LHCN-M2 (cell line): ENCODE data around the gene THBS3. TPM values are rescaled to one million over a fixed set of nuclear protein-coding genes. Genes with fewer than 3 reads are reported as not detected.
"Not testable (repeated sequence)": the region's sequence is repeated elsewhere in the genome, so short reads cannot be mapped to it uniquely, and the experiment has no call there.

Experiments
- DNase-seq: peaks from one replicate; pipeline ENCODE4 v3.0.0-alpha.2; 2012; ENCODE audit warnings: low read depth
- polyA plus RNA-seq: library from polyadenylated mRNA; unstranded; fragments of >200 nt; gene quantifications from one replicate; pipeline ENCODE4 v1.2.1, GENCODE V29; 2012; ENCODE audit warnings: missing spikeins
- total RNA-seq: library from RNA; depleted of rRNA; stranded (reverse); fragments of >200 nt; gene quantifications from 2 replicates; pipeline ENCODE4 v1.2.3, GENCODE V29; 2014; rRNA removed

THBS3 gene
- 17.4 and 26.4 TPM in 2 replicates for total RNA-seq
- polyA plus RNA-seq, result 14.6 TPM

- peak; percentile 28 for DNase-seq
Measured at GRCh38 chr1:155207806-155208540, at the start of gene THBS3. Gene THBS3 (minus strand): TSS chr1:155207897. CDS start chr1:155207876, 21 bp downstream.

DNA sequence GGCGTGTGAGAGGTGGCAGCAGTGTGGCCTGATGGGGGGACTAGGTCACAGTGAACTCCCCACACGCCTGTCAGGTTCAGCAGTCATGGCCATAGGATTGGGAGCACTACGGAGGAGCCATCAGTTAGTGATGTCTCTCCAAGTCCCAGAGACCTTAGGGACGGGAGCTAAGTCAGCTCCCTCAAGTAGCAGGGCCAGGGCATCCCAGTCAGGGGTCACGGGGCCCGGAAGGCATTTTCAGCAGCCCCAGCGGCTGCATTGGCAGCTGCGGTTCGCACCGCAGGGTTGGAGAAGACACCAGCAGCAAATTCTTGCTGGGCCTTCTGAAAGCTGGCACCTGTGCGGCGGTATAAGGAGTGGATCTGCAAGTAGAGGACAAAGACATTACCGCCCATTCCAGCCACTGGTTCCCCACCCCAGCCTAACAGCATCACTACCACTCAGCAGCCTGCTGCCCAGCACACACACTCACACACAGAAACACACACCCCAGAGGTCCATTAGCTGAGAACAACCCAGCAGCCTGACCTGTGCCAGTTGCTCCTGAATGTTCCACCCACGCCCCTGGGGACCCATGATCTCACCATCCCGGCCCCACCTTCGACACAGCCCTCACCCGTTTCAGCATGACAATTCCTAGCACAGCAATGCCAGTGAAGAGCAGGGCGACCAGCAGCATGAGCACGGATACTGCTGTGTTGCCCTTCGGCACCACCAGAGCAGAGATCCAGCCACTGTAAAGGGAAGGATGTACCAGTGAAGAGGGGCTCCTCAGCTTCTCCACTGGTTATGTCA lies 48.6 kb upstream of the THBS3 start:
- peak; percentile 61 for DNase-seq

DNA sequence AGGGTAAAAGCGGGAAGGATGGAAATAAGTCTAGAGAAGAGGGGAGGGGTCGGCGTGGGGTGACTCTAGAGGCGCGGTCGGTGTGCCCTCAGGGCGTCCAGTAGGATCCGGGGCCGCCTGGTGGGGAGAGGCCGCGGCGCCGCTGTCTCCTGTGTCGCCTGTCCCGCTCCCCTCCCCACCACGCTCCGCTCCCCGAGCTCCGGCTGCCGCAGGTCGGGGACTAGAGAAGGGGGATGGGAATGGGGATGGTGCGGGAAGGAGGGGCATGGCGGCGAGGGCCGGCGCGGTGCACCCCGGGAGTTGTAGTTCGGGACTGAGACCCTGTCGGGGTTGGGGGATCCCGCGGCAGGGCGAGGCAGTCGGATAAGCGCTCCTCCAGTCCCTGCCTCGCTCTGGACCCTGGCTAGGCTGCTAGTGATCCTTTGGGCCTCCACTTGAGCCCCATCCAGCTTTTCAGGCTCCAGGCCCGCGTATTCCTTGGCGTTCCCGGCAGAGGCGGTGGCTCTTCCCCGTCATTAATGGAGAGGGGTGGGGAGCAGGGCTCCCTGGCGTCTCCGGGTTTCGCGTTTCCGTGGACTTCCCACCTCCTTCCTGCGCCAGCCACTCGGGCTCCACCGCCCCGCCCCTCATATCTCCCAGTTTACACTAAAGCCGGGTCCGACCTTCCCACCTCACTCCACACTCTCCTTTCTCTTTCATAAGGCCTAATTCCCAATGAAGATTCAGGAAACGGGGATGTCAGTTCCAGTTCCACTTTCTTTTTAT lies 47.7 kb upstream of the THBS3 start, which contains the start of gene ENTREP3:
TSS of gene ENTREP3 (minus strand) at position 241 of the 765 bp plus-strand sequence. CDS start 606 bp downstream, outside the sequence.
- peak; percentile 77 for DNase-seq

GRCh38 chr1:155254714-155255242 lies 47.1 kb upstream of the THBS3 start:
- peak; percentile 31 for DNase-seq

- DNase-seq, result no peak
Measured at GRCh38 chr1:155254228-155254713, 46.6 kb upstream of the THBS3 start.

GRCh38 chr1:155253797-155254196 lies 46.1 kb upstream of the THBS3 start:
- DNase-seq, result no peak

GRCh38 chr1:155253208-155253607 lies 45.5 kb upstream of the THBS3 start:
- DNase-seq, result no peak

GRCh38 chr1:155251566-155251965 lies 43.9 kb upstream of the THBS3 start:
- no peak for DNase-seq

GRCh38 chr1:155250633-155251449 lies 43.1 kb upstream of the THBS3 start:
- DNase-seq, result peak; percentile 89

DNA sequence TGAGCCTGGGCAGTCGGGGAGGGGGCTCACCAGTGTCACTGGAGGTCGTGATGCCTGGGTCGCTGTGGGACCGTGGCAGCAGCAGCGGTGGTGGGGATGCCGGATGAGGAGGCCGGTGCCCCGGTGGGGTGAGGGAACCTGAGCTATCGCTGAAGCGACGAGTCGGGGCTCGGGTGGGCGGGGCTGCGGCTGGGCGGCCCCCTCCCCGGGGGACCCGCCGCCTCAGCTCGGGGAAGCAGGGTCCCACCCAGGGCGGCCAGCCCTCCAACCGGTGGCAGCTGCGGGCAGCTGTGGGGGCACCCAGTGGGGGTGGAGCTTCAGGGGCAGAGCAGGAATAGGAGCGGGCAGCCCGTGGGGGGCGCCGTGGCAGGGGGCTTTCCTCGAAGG lies 42.5 kb upstream of the THBS3 start:
- no peak for DNase-seq

GRCh38 chr1:155247667-155248553 lies 40.2 kb upstream of the THBS3 start:
- DNase-seq, result no peak

DNA sequence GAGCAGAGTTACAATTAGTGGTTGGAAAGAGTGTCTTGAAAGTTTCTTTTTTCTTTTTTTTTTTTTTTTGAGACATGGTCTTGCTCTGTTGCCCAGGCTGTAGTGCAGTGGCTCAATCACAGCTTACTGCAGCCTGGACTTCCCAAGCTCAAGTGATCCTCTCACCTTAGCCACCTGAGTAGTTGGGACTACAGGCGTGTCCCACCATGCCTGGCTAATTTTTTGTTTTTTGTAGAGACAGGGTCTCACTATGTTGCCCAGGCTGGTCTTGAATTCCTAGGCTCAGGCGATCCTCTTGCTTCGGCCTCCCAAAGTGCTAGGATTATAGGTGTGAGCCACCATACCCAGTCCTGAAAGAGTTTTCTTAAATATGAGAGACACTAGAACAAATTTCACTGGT lies 39.1 kb upstream of the THBS3 start:
- DNase-seq, result not testable (repeated sequence)

DNA sequence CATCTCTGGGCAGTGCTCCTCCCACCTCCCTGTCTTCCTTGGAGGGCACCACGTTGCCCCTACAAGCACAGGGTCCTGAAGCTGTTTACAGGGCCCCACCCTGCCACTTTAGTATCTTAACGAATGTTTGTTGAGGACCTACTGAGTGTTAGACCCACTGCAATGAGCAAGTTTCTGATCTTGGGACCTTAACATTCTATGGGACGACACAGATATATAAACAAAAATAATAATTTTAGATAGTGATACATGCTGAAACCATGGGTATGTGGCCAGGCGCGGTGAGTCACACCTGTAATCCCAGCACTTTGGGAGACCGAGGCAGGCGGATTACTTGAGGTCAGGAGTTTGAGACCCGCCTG lies 37.4 kb upstream of the THBS3 start:
- no peak for DNase-seq

DNA sequence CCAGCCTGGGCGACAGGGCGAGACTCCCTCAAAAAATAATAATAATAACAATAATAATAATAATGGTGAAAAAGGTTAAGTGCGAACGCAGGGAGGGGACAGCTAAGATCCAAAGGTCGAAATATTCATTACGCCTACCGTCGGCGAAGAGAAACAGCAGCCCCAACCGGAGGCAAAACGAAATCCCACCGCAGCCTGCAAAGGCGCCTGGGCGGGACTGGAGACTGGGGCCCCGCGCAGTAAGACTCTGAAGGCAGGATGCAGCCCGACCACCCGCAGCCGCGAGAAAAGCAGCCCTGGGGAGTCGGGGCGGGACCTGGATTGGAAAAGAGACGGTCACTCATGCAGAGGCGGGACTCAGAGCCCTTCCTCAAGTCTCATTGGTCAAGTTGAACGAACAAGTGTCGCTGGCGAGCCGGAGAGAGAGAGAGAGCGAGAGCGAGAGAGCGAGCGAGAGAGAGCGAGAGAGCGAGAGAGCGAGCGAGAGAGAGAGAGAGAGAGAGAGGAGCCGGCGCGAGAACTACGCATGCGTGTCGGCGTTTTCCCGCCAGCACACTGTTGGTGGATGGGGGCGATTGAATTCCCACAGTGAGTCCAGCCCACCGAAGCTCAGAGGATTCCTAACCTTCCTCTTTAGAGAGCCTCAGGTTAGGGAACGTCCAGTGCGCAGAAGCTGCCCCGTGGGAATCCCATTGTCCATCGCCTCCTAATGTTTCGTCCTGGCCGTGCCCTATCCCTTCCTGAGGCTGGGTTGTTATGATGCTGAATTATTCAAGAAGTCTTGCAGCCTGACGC lies 36.9 kb upstream of the THBS3 start:
- peak; percentile 100 for DNase-seq

DNA sequence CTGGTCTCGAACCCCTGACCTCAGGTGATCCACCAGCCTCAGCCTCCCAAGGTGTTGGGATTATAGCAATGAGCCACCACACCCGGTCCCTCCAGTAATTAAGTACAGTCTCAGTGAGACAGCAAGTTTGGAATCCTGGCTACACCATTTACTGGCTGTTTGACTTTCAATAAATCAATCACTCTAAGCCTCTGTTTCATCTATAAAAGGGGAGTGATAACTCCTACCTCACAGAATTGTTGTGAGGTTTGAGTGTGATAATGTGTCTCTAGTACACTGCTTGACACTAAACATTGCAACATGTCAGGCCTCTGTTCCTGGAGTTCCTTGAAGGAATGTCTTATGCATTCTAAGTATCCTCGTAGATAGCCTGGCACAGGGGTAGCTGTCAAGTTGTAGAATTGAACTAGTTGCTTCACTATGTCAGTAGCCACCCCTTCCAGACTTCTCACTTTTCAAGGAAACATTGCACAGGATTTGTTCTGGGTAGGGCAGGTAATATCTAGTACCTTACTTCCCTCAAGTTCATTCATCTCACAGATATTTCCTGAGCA lies 35.2 kb upstream of the THBS3 start:
- no peak for DNase-seq

GRCh38 chr1:155241841-155242264 lies 34.2 kb upstream of the THBS3 start:
- peak; percentile 29 for DNase-seq

DNA sequence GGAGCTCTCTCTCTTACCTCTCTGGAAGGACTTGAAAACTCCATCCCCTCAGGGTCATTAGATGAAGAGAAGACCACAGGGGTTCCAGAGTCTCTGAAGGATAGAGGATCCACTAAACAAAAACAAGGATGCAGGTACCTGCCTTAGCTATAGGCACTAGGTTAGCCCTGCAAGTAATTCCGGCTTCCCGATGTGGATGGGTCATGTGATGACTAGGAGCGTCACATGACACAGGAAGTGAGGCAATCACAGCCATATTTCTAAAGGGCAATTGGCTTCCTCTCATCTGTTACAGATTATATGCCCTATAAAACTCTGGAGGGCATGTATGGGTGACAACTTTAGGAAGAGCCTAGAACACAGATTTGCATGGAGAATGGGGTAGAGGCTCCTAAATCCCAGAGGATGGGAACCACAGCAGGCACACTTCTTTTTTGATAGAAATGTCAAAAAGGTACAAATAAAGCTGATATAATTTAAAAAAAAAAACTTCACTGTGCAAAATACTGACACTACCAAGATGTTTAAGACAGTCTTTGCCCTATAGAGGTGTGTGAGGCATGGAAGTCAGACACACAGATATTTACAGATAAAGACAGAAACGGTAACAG lies 33.5 kb upstream of the THBS3 start:
- DNase-seq, result peak; percentile 80

GRCh38 chr1:155236451-155236850 lies 28.8 kb upstream of the THBS3 start:
- no peak for DNase-seq
